Caco-2 (cell line): ENCODE results near the gene SLC28A1. TPM values are rescaled to one million over a fixed set of nuclear protein-coding genes. Genes with fewer than 3 reads are reported as not detected.
A peak's percentile ranks its signal among the peaks of the same experiment; 100 is the strongest.

Experiments used
- Bru-seq: library from RNA; stranded (reverse); fragments of 400-500 nt; gene quantifications from one replicate; lab custom pipeline; 2021; lab: Mats Ljungman, UMichigan
- BruChase-seq, 2 experiments: library from RNA; stranded (reverse); fragments of 400-500 nt; gene quantifications; one replicate each; lab custom pipeline; 2021; lab: Mats Ljungman, UMichigan
- BruUV-seq: library from RNA; stranded (reverse); fragments of 400-500 nt; replicated peaks from 2 replicates; lab custom pipeline; 2021; lab: Mats Ljungman, UMichigan
- CTCF ChIA-PET: fragments of 300-600 bp; sonication (Branson Sonifier 250); formaldehyde crosslinking; loops from one replicate; lab custom pipeline; 2022; ENCODE audit warnings: antibody characterized with exemption; lab: Charles Lee
- POLR2A ChIA-PET: fragments of 300-600 bp; sonication (Branson Sonifier 250); formaldehyde crosslinking; loops from one replicate; lab custom pipeline; 2022; ENCODE audit warnings: antibody characterized with exemption; lab: Charles Lee
- DNase-seq, 2 experiments: peaks; one replicate each; pipeline versions ENCODE4 v3.0.0 to v3.0.0-alpha.2; 2020 to 2022
- H3K27me3 ChIP-seq: replicated peaks from 2 replicates; pipeline ENCODE4 v1.6.0; 2011; ENCODE audit warnings: low read length; ENCODE audit not compliant: control insufficient read depth, insufficient read depth
- H3K36me3 ChIP-seq: 2 replicates; pipeline ENCODE4 v1.5.1; 2011; ENCODE audit warnings: low read length; ENCODE audit not compliant: control insufficient read depth, insufficient read depth
- H3K4me1 ChIP-seq: fragments of 250-450 bp; sonication (Bioruptor Pico); 2 replicates; pipeline ENCODE4 v1.5.1; 2020; ENCODE audit warnings: mild to moderate bottlenecking
- H3K4me3 ChIP-seq: 2 replicates; pipeline ENCODE4 v1.5.1; 2011; ENCODE audit warnings: low read depth, mild to moderate bottlenecking, control low read depth, low read length
- H3K9me3 ChIP-seq: fragments of 250-450 bp; sonication (Bioruptor Pico); 2 replicates; pipeline ENCODE4 v1.5.1; 2020; ENCODE audit warnings: mild to moderate bottlenecking, moderate library complexity
- H3K27ac Mint-ChIP-seq: one replicate; pipeline ENCODE4 v1.8.0; 2022; ENCODE audit warnings: mixed read lengths; ENCODE audit not compliant: unreplicated experiment
- H3K27me3 Mint-ChIP-seq: one replicate; pipeline ENCODE4 v1.8.0; 2022; ENCODE audit warnings: mixed read lengths; ENCODE audit not compliant: insufficient read depth, unreplicated experiment
- H3K36me3 Mint-ChIP-seq: one replicate; pipeline ENCODE4 v1.8.0; 2022; ENCODE audit warnings: mild to moderate bottlenecking, mixed read lengths; ENCODE audit not compliant: insufficient read depth, unreplicated experiment
- H3K4me1 Mint-ChIP-seq: one replicate; pipeline ENCODE4 v1.8.0; 2022; ENCODE audit warnings: low read depth, mixed read lengths; ENCODE audit not compliant: unreplicated experiment
- H3K4me3 Mint-ChIP-seq: one replicate; pipeline ENCODE4 v1.8.0; 2022; ENCODE audit warnings: mild to moderate bottlenecking, moderate library complexity, mixed read lengths; ENCODE audit not compliant: unreplicated experiment
- H3K9me3 Mint-ChIP-seq: one replicate; pipeline ENCODE4 v1.8.0; 2022; ENCODE audit warnings: mixed read lengths; ENCODE audit not compliant: unreplicated experiment
- intact Hi-C: fragments of 100-400 bp; cut with micrococcal nuclease; formaldehyde crosslinking; loops from one replicate; pipeline ENCODE4 v1.10.0; 2022; ENCODE audit not compliant: unreplicated experiment
- long read RNA-seq: library from polyadenylated mRNA; stranded (forward); transcript quantifications from one replicate; pipeline ENCODE4 v2.0.0, GENCODE V29; 2022
- total RNA-seq: library from RNA; stranded (reverse); gene quantifications from 2 replicates; pipeline ENCODE4 v1.2.3, GENCODE V29; 2022
- TF ChIP-seq, protein P1 (sequence below), 2 experiments: fragments of 200-600 bp in 1 of 2; IDR thresholded peaks; 1 replicate in 1 of 2; 2 replicates in 1 of 2; pipeline versions ENCODE4 v1.5.1 to v1.8.0; 2011 to 2022; ENCODE audit warnings: antibody characterized with exemption in 1 of 2, control low read depth in 1 of 2, inconsistent platforms in 1 of 2, low read depth in 1 of 2, low read length in 1 of 2, mild to moderate bottlenecking in 1 of 2, moderate library complexity in 1 of 2; ENCODE audit not compliant: insufficient read depth in 1 of 2, severe bottlenecking in 1 of 2, unreplicated experiment in 1 of 2

The SLC28A1 gene, protein sequence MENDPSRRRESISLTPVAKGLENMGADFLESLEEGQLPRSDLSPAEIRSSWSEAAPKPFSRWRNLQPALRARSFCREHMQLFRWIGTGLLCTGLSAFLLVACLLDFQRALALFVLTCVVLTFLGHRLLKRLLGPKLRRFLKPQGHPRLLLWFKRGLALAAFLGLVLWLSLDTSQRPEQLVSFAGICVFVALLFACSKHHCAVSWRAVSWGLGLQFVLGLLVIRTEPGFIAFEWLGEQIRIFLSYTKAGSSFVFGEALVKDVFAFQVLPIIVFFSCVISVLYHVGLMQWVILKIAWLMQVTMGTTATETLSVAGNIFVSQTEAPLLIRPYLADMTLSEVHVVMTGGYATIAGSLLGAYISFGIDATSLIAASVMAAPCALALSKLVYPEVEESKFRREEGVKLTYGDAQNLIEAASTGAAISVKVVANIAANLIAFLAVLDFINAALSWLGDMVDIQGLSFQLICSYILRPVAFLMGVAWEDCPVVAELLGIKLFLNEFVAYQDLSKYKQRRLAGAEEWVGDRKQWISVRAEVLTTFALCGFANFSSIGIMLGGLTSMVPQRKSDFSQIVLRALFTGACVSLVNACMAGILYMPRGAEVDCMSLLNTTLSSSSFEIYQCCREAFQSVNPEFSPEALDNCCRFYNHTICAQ
- total RNA-seq (not detected in 2 replicates), Bru-seq, nascent RNA (percentile 9 among the genes with signal in this experiment), BruChase-seq, experiment 1, labeled RNA remaining after a 2-hour chase (percentile 9 among the genes with signal in this experiment), BruChase-seq, experiment 2, labeled RNA remaining after a 6-hour chase (percentile 15 among the genes with signal in this experiment)
- long read RNA-seq: 0 reads

DNA sequence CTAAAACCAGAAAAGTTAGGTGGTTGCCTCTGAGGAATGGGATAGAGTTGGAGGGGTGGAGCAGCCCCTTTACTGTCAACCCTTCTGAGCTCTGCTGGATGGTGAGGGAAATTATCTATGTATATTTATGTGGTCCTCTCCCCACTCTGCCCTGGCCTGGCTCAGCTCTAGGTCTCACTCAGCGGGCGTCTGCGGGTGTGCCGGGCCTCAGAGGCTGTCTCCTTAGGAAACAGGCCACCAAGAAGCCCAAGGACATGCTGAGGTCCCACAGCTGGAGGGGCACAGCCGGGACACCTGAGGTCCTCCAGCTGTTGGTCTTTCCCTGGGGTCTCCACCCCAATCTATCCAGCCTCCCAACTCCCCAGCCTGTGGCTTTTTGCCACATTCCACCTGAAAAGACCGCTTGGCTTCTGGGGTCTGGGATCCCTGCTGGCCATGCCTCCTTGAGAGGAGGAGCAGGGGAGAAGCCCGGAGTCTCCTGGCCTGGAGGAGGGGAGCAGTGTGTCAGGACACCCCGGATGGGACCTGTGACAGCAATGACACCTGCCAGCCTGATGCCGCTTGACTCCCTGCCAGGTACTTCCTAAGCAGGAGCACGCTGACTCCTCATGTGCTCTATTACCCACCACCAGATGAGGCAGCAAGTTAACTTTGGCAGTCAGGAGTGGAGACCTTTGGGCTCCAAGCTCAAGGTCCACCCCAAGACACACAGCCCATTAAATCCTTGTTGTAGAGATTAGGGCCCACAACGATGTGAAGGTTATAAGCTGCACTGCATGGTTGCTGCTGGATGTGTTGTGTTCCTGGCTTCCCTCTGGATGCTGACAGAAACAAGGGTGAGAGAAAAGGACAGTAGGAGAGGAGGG is at the start of gene SLC28A1:
Gene SLC28A1 (plus strand): TSS at position 747 of the 866 bp plus-strand sequence. CDS start 3,099 bp downstream, outside the sequence.
- Mint-ChIP-seq H3K27me3 (no peaks in the 10 kb centered on the region), H3K36me3 (no peaks in the 10 kb centered on the region), H3K27ac (no peak within 1 kb of the TSS), H3K9me3 (no peaks in the 10 kb centered on the region), H3K4me1 (peaks cover 6% of the 10 kb centered on the region), H3K4me3 (no peak within 1 kb of the TSS)
- H3K9me3 ChIP-seq: no peaks in the 10 kb centered on the region
- no peaks in the 10 kb centered on the region for H3K36me3 ChIP-seq
- no peaks in the 10 kb centered on the region for H3K27me3 ChIP-seq
- CTCF ChIA-PET: interaction anchor here (2.1 kb wide), 1 partner anchor 44 kb away, joined by 8 read pairs; no protein-coding TSS in a partner anchor
- POLR2A ChIA-PET: no interaction called here
- TF ChIP-seq, protein P1, sequence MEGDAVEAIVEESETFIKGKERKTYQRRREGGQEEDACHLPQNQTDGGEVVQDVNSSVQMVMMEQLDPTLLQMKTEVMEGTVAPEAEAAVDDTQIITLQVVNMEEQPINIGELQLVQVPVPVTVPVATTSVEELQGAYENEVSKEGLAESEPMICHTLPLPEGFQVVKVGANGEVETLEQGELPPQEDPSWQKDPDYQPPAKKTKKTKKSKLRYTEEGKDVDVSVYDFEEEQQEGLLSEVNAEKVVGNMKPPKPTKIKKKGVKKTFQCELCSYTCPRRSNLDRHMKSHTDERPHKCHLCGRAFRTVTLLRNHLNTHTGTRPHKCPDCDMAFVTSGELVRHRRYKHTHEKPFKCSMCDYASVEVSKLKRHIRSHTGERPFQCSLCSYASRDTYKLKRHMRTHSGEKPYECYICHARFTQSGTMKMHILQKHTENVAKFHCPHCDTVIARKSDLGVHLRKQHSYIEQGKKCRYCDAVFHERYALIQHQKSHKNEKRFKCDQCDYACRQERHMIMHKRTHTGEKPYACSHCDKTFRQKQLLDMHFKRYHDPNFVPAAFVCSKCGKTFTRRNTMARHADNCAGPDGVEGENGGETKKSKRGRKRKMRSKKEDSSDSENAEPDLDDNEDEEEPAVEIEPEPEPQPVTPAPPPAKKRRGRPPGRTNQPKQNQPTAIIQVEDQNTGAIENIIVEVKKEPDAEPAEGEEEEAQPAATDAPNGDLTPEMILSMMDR (IDR thresholded peaks at IDR 0.05; ENCODE audit: insufficient read depth in 1 of 2, low read depth in 1 of 2, low read length in 1 of 2, severe bottlenecking in 1 of 2, unreplicated experiment in 1 of 2): no peak
- intact Hi-C loops: no loop called here
- H3K4me3 ChIP-seq: no peak within 1 kb of the TSS
- H3K4me1 ChIP-seq: peaks cover 16% of the 10 kb centered on the region
- BruUV-seq: no TSS peak
- DNase-seq: no peak

DNA sequence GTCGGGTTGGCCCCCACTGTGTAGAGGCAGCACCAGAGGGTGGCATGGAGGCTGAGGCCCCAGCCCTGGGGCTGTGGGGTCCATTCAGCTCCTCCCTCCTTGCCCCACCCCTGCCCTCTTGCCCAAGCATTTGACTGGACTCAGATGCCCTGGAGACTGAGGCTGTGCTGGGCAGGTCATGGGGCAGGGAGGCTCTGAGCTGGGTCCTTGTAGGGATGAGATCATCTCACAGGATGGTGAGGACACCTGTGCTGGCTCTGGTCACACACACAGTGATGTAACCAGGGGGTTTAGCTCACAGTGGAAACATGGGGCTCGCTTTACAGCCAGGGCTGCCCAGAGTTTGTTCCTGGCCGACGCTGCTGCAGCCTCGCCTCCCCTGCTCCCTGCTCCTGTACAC is 49.5 kb upstream of the SLC28A1 start:
- no peak overlapping the region for H3K27ac Mint-ChIP-seq
- H3K27me3 Mint-ChIP-seq: peaks cover 5% of the 10 kb centered on the region
- no peak overlapping the region for H3K4me3 Mint-ChIP-seq
- no peak overlapping the region for H3K4me3 ChIP-seq
- intact Hi-C loops: no loop called here
- TF ChIP-seq, protein P1 (IDR thresholded peaks at IDR 0.05; ENCODE audit: insufficient read depth in 1 of 2, low read depth in 1 of 2, low read length in 1 of 2, severe bottlenecking in 1 of 2, unreplicated experiment in 1 of 2): no peak
- BruUV-seq: no TSS peak
- no peaks in the 10 kb centered on the region for H3K4me1 ChIP-seq
- no peaks in the 10 kb centered on the region for H3K4me1 Mint-ChIP-seq
- CTCF ChIA-PET: no interaction called here
- no peaks in the 10 kb centered on the region for H3K9me3 ChIP-seq
- no peaks in the 10 kb centered on the region for H3K9me3 Mint-ChIP-seq
- no peak for DNase-seq
- no peaks in the 10 kb centered on the region; the same call in 1 of the 2 replicates for H3K27me3 ChIP-seq
- H3K36me3 Mint-ChIP-seq: no peaks in the 10 kb centered on the region
- H3K36me3 ChIP-seq: no peaks in the 10 kb centered on the region
- POLR2A ChIA-PET: no interaction called here
